Bronchial epithelial cell (primary cell): ENCODE data around the gene TPTE2. TPM values are rescaled to one million over a fixed set of nuclear protein-coding genes. Genes with fewer than 3 reads are reported as not detected.

Experiments used
- DNase-seq: peaks from one replicate; pipeline ENCODE4 v3.0.0-alpha.2; 2010; ENCODE audit warnings: low read depth
- FAIRE-seq: peaks from 2 replicates; lab custom pipeline; 2011; peaks lifted over from hg19 to GRCh38; lab: Jason Lieb, UNC
- H3K27me3 ChIP-seq: 2 replicates; pipeline ENCODE4 v1.5.1; 2011; ENCODE audit warnings: low read length; ENCODE audit not compliant: control insufficient read depth, insufficient read depth
- H3K36me3 ChIP-seq: 2 replicates; pipeline ENCODE4 v1.5.1; 2011; ENCODE audit warnings: low read length; ENCODE audit not compliant: control insufficient read depth, insufficient read depth
- H3K4me3 ChIP-seq: 2 replicates; pipeline ENCODE4 v1.5.1; 2011; ENCODE audit warnings: mild to moderate bottlenecking, low read depth, low read length, control low read depth
- CTCF ChIP-seq: IDR thresholded peaks from 2 replicates; pipeline ENCODE4 v1.5.1; 2011; ENCODE audit warnings: mild to moderate bottlenecking, moderate library complexity, low read length, control low read depth, inconsistent platforms; ENCODE audit not compliant: insufficient read depth, severe bottlenecking
- total RNA-seq: library from RNA; depleted of rRNA; stranded (reverse); fragments of >200 nt; gene quantifications from 2 replicates; pipeline ENCODE4 v1.2.1, GENCODE V29; 2014

TPTE2 gene
- total RNA-seq, 1 donor from 2014 or later, result not detected

GRCh38 chr13:19590423-19590822 is 29.1 kb upstream of the TPTE2 start:
- H3K27me3 ChIP-seq, result no peaks in the 10 kb centered on the region
- no peak for TF ChIP-seq CTCF
- no peak for FAIRE-seq
- no peak for DNase-seq
- H3K36me3 ChIP-seq, result no peaks in the 10 kb centered on the region
- no peak overlapping the region for H3K4me3 ChIP-seq

GRCh38 chr13:19589312-19589711 is 28.0 kb upstream of the TPTE2 start:
- FAIRE-seq, result no peak
- Histone ChIP-seq H3K36me3 (no peaks in the 10 kb centered on the region), H3K27me3 (no peaks in the 10 kb centered on the region), H3K4me3 (no peak overlapping the region)
- no peak for DNase-seq
- TF ChIP-seq CTCF, result no peak

DNA sequence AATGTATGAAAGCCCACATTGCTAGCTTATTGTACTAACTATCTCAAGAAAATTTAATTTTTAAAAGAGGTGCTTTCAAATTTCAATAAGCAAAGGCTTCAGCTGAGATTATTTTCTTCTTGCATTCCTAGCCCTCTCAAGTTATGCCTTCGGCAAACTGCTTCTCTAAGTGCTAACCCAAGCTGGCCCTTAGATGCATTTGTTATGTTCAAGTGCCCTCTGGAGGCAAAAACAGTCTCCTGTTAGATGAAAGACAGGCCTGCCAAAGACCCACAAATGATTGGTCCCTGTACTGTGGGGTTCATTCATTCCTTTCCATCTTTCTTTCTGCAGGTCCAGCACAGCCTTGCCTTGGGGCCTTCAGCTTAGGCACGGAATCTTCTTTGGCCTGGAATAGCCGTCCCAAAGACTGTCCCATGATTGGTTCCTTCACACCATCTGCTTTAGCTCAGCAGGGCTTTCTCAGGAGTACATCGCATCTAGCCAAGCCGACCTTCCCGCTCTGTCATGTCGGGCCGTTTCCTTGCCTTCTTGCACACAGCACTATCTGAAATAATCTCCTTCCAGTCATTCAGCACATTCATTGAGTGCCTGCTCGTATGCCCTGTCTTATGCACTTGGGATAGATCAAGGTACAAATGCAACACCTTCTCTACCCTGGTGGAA is 26.4 kb upstream of the TPTE2 start:
- H3K36me3 ChIP-seq, result no peaks in the 10 kb centered on the region
- peak; percentile 36 for DNase-seq
- TF ChIP-seq CTCF, result peak; percentile 45
- FAIRE-seq, result peak; percentile 92
- no peaks in the 10 kb centered on the region for H3K27me3 ChIP-seq
- H3K4me3 ChIP-seq, result no peak overlapping the region

GRCh38 chr13:19586904-19587634 is 25.7 kb upstream of the TPTE2 start:
- H3K36me3 ChIP-seq, result no peaks in the 10 kb centered on the region
- H3K27me3 ChIP-seq, result no peaks in the 10 kb centered on the region
- no peak for TF ChIP-seq CTCF
- no peak overlapping the region for H3K4me3 ChIP-seq
- FAIRE-seq (no peak), DNase-seq (no peak)

DNA sequence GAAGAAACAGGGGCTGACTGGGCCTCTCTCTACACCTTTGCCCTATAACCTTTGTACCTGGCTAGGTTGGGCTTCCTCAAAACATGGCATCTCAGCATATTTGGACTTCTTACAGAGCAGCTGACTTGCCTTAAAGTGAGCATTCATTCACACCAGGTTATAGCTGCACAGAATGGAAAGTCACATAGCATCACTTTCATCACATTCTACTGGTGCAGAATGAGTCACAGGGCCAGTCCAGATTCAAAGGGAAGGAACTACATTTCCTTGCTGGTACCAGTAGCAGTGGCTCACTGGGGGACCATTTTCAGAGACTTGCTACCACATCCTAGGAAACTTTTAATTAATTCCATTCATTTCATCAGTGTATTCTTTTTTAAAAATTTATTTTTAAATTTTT is 20.3 kb upstream of the TPTE2 start:
- DNase-seq (no peak), FAIRE-seq (no peak)
- Histone ChIP-seq H3K27me3 (no peaks in the 10 kb centered on the region), H3K4me3 (no peak overlapping the region), H3K36me3 (no peaks in the 10 kb centered on the region)
- TF ChIP-seq CTCF, result no peak
